NOMO-1 treated with DMSO at 0.1 percent for 48 hours (cell line): ENCODE results near the gene BHLHE23.

ENCODE experiments used
- DNase-seq: peaks from one replicate; lab custom pipeline; 2025; ENCODE audit not compliant: unreplicated experiment; lab: John Stamatoyannopoulos, UW

BHLHE23 gene

GRCh38 chr20:63026582-63027165 lies 19.9 kb upstream of the BHLHE23 start:
- DNase-seq, result no peak

GRCh38 chr20:63025534-63026331 lies 19.0 kb upstream of the BHLHE23 start:
- no peak for DNase-seq

GRCh38 chr20:63024573-63025392 lies 18.0 kb upstream of the BHLHE23 start:
- no peak for DNase-seq

- no peak for DNase-seq
These were observed 17.3 kb upstream of the BHLHE23 start for GRCh38 chr20:63023936-63024571.

GRCh38 chr20:63023071-63023935 lies 16.5 kb upstream of the BHLHE23 start:
- no peak for DNase-seq

- DNase-seq, result no peak
These were observed 15.7 kb upstream of the BHLHE23 start for GRCh38 chr20:63022501-63022900.

GRCh38 chr20:63021356-63022321 lies 14.9 kb upstream of the BHLHE23 start:
- DNase-seq, result no peak

- DNase-seq, result no peak
These were observed 13.9 kb upstream of the BHLHE23 start for GRCh38 chr20:63020681-63021080.

GRCh38 chr20:63017826-63018411 lies 11.2 kb upstream of the BHLHE23 start:
- no peak for DNase-seq

GRCh38 chr20:63017076-63017825 lies 10.5 kb upstream of the BHLHE23 start:
- DNase-seq, result no peak

GRCh38 chr20:63016514-63017075 lies 9.8 kb upstream of the BHLHE23 start:
- no peak for DNase-seq

GRCh38 chr20:63015662-63016361 lies 9.0 kb upstream of the BHLHE23 start:
- no peak for DNase-seq

- DNase-seq, result no peak
These were observed 8.4 kb upstream of the BHLHE23 start for GRCh38 chr20:63015147-63015661.

- DNase-seq, result no peak
These were observed 7.9 kb upstream of the BHLHE23 start for GRCh38 chr20:63014710-63015109.

GRCh38 chr20:63014287-63014686 lies 7.5 kb upstream of the BHLHE23 start:
- no peak for DNase-seq

- DNase-seq, result no peak
These were observed 6.4 kb upstream of the BHLHE23 start for GRCh38 chr20:63013207-63013606.

GRCh38 chr20:63011798-63012197 lies 5.0 kb upstream of the BHLHE23 start:
- no peak for DNase-seq
